ENCODE results near the gene SUSD3. TPM values are rescaled to one million over a fixed set of nuclear protein-coding genes. Genes with fewer than 3 reads are reported as not detected.

Gene SUSD3
- total RNA-seq, result 0.07 and 0.10 TPM in 2 replicates

GRCh38 chr9:93058355-93059010 lies at the start of gene SUSD3:
TSS of gene SUSD3 (plus strand) at chr9:93058701. CDS start at chr9:93058743, 42 bp downstream.

GRCh38 chr9:93096131-93096802 lies 37.8 kb downstream of the SUSD3 start, which contains the start of gene CARD19:
TSS of gene CARD19 (plus strand) at chr9:93096217. CDS start at chr9:93096346, 129 bp downstream.

GRCh38 chr9:93134015-93134739 lies 75.7 kb downstream of the SUSD3 start, which contains the start of gene NINJ1:
TSS of gene NINJ1 (minus strand) at chr9:93134251. CDS start at chr9:93134217, 34 bp downstream.

Other genes with a start within 250 kb of the SUSD3 start
- 5.1 and 7.0 TPM in 2 replicates for gene ZNF484, start 180.7 kb upstream of the SUSD3 start, total RNA-seq
- not detected in 2 replicates for gene FGD3, start 111.2 kb upstream of the SUSD3 start, total RNA-seq
- gene CARD19, start 37.5 kb downstream of the SUSD3 start, total RNA-seq, result 64.6 and 70.3 TPM in 2 replicates
- gene NINJ1, start 75.5 kb downstream of the SUSD3 start, total RNA-seq, result 31.9 and 42.7 TPM in 2 replicates
- not detected in 2 replicates for gene WNK2, start 125.4 kb downstream of the SUSD3 start, total RNA-seq

Measured in mammary microvascular endothelial cell (primary cell).